ENCODE data around the gene NIPAL3.

DNA sequence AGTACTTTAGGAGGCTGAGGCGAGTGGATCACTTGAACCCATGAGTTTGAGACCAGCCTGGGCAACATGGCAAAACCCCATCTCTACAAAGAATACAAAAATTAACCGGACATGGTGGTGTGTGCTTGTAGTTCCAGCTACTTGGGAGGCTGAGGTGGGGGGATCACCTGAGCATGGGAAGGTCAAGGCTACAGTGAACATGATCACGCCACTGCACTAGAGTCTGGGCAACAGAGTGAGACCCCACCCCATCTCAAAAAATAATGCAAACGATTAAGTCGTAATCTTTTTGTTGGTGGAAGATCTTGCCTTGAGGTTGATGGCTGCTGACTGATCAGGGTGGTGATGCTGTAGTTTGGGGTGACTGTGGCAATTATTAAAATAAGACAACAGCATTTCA, 93.3 kb downstream of the NIPAL3 start:
- TF ChIP-seq EP300 (IDR thresholded peaks at IDR 0.05) = no peak
- TF ChIP-seq POLR2A (IDR thresholded peaks at IDR 0.05) = no peak
